Forelimb muscle (tissue), 1 donor: ENCODE measurements around the gene RC3H2. TPM values are rescaled to one million over a fixed set of nuclear protein-coding genes. Genes with fewer than 3 reads are reported as not detected.
"Not testable (repeated sequence)": the region's sequence is repeated elsewhere in the genome, so short reads cannot be mapped to it uniquely, and the experiment has no call there.

Experiments
- DNase-seq: peaks from one replicate; pipeline ENCODE4 v3.0.0-alpha.2; 2013; ENCODE audit warnings: low read depth
- polyA plus RNA-seq: library from polyadenylated mRNA; unstranded; fragments of 120-200 nt; gene quantifications from one replicate; pipeline ENCODE4 v1.2.1, GENCODE V29; 2013; ENCODE audit not compliant: insufficient read length

The RC3H2 gene
- polyA plus RNA-seq, 1 donor = 30.4 TPM

GRCh38 chr9:122844137-122844536 lies 61.0 kb downstream of the RC3H2 start:
- no peak for DNase-seq

GRCh38 chr9:122841501-122841900 lies 63.7 kb downstream of the RC3H2 start:
- no peak for DNase-seq

GRCh38 chr9:122838441-122838840 lies 66.7 kb downstream of the RC3H2 start:
- DNase-seq = not testable (repeated sequence)

GRCh38 chr9:122837266-122837850 lies 67.8 kb downstream of the RC3H2 start:
- no peak for DNase-seq

- no peak for DNase-seq
Observed at GRCh38 chr9:122835313-122835731, 69.8 kb downstream of the RC3H2 start.

- no peak for DNase-seq
Observed at GRCh38 chr9:122832194-122832593, 73.0 kb downstream of the RC3H2 start.

GRCh38 chr9:122828965-122829284 lies 76.2 kb downstream of the RC3H2 start:
- DNase-seq = not testable (repeated sequence)

GRCh38 chr9:122827761-122828093 lies 77.4 kb downstream of the RC3H2 start:
- DNase-seq = no peak

GRCh38 chr9:122822938-122823337 lies 82.2 kb downstream of the RC3H2 start:
- DNase-seq = no peak

- no peak for DNase-seq
Observed at GRCh38 chr9:122822056-122822455, 83.1 kb downstream of the RC3H2 start.

GRCh38 chr9:122821278-122821943 lies 83.7 kb downstream of the RC3H2 start:
- no peak for DNase-seq

- no peak for DNase-seq
Observed at GRCh38 chr9:122820490-122820845, 84.7 kb downstream of the RC3H2 start.

GRCh38 chr9:122819791-122820489 lies 85.2 kb downstream of the RC3H2 start:
- no peak for DNase-seq

GRCh38 chr9:122819326-122819725 lies 85.8 kb downstream of the RC3H2 start:
- no peak for DNase-seq

- DNase-seq = no peak
Observed at GRCh38 chr9:122816163-122816867, 88.8 kb downstream of the RC3H2 start.

GRCh38 chr9:122815544-122815943 lies 89.6 kb downstream of the RC3H2 start:
- no peak for DNase-seq

GRCh38 chr9:122814545-122814944 lies 90.6 kb downstream of the RC3H2 start:
- DNase-seq = no peak

- DNase-seq = no peak
Observed at GRCh38 chr9:122812736-122813135, 92.4 kb downstream of the RC3H2 start.

- peak; percentile 60 for DNase-seq
Observed at GRCh38 chr9:122810306-122810946, 94.7 kb downstream of the RC3H2 start.

GRCh38 chr9:122809261-122809660 lies 95.9 kb downstream of the RC3H2 start:
- not testable (repeated sequence) for DNase-seq

GRCh38 chr9:122808141-122808540 lies 97.0 kb downstream of the RC3H2 start:
- DNase-seq = no peak

- DNase-seq = no peak
Observed at GRCh38 chr9:122807271-122807900, 97.8 kb downstream of the RC3H2 start.
